HG03045 (cell line): ENCODE measurements around the gene CCDC192.
"Not testable (repeated sequence)": the region's sequence is repeated elsewhere in the genome, so short reads cannot be mapped to it uniquely, and the experiment has no call there.

Source experiments
- ATAC-seq: cut with Tn5 transposase; IDR thresholded peaks from one replicate; pipeline ENCODE4 v1.9.1; 2021; ENCODE audit warnings: mild to moderate bottlenecking, moderate library complexity; ENCODE audit not compliant: unreplicated experiment

CCDC192 gene

GRCh38 chr5:127839496-127840197, 136.5 kb downstream of the CCDC192 start:
- ATAC-seq = no peak

GRCh38 chr5:127840198-127840524, 137.0 kb downstream of the CCDC192 start:
- ATAC-seq = no peak

- ATAC-seq = no peak
Measured at GRCh38 chr5:127840809-127841208, 137.6 kb downstream of the CCDC192 start.

GRCh38 chr5:127844581-127845021, 141.4 kb downstream of the CCDC192 start:
- ATAC-seq = no peak

- ATAC-seq = no peak
Measured at GRCh38 chr5:127846884-127847283, 143.7 kb downstream of the CCDC192 start.

- not testable (repeated sequence) for ATAC-seq
Measured at GRCh38 chr5:127847641-127848040, 144.4 kb downstream of the CCDC192 start.

GRCh38 chr5:127848098-127848497, 144.9 kb downstream of the CCDC192 start:
- ATAC-seq = no peak

- ATAC-seq = no peak
Measured at GRCh38 chr5:127849408-127849807, 146.2 kb downstream of the CCDC192 start.

- ATAC-seq = no peak
Measured at GRCh38 chr5:127849891-127850290, 146.7 kb downstream of the CCDC192 start.

GRCh38 chr5:127851964-127852363, 148.8 kb downstream of the CCDC192 start:
- ATAC-seq = no peak

GRCh38 chr5:127854520-127854919, 151.3 kb downstream of the CCDC192 start:
- ATAC-seq = no peak

- no peak for ATAC-seq
Measured at GRCh38 chr5:127856292-127856691, 153.1 kb downstream of the CCDC192 start.

GRCh38 chr5:127858116-127858784, 155.1 kb downstream of the CCDC192 start:
- no peak for ATAC-seq

- ATAC-seq = no peak
Measured at GRCh38 chr5:127860291-127860690, 157.1 kb downstream of the CCDC192 start.

GRCh38 chr5:127863161-127863560, 160.0 kb downstream of the CCDC192 start:
- ATAC-seq = no peak

- no peak for ATAC-seq
Measured at GRCh38 chr5:127863610-127864395, 160.6 kb downstream of the CCDC192 start.

- ATAC-seq = no peak
Measured at GRCh38 chr5:127864511-127864910, 161.3 kb downstream of the CCDC192 start.

- no peak for ATAC-seq
Measured at GRCh38 chr5:127865273-127865672, 162.1 kb downstream of the CCDC192 start.

GRCh38 chr5:127867022-127867783, 164.0 kb downstream of the CCDC192 start:
- ATAC-seq = no peak

- peak; percentile 40 for ATAC-seq
Measured at GRCh38 chr5:127870914-127871313, 167.7 kb downstream of the CCDC192 start.
